Epithelial cell of proximal tubule (primary cell): ENCODE measurements around the gene KCNT1. TPM values are rescaled to one million over a fixed set of nuclear protein-coding genes. Genes with fewer than 3 reads are reported as not detected.

ENCODE experiments used
- DNase-seq: peaks from one replicate; pipeline ENCODE4 v3.0.0-alpha.2; 2011; ENCODE audit warnings: low read depth
- H3K4me3 ChIP-seq: 2 replicates; pipeline ENCODE4 v1.5.1; 2011; ENCODE audit warnings: low read depth, mild to moderate bottlenecking, low read length
- total RNA-seq: library from RNA; depleted of rRNA; stranded (reverse); fragments of >200 nt; gene quantifications from 2 replicates; pipeline ENCODE4 v1.2.3, GENCODE V29; 2015
- TF ChIP-seq, protein P1 (sequence below): conservative IDR thresholded peaks from 2 replicates; pipeline ENCODE4 v1.5.1; 2012; ENCODE audit warnings: low read depth, mild to moderate bottlenecking, low read length

KCNT1 gene
- total RNA-seq, 1 donor from 2014 or later: not detected

GRCh38 chr9:135698236-135698635 is 3.7 kb upstream of the KCNT1 start:
- TF ChIP-seq, protein P1, sequence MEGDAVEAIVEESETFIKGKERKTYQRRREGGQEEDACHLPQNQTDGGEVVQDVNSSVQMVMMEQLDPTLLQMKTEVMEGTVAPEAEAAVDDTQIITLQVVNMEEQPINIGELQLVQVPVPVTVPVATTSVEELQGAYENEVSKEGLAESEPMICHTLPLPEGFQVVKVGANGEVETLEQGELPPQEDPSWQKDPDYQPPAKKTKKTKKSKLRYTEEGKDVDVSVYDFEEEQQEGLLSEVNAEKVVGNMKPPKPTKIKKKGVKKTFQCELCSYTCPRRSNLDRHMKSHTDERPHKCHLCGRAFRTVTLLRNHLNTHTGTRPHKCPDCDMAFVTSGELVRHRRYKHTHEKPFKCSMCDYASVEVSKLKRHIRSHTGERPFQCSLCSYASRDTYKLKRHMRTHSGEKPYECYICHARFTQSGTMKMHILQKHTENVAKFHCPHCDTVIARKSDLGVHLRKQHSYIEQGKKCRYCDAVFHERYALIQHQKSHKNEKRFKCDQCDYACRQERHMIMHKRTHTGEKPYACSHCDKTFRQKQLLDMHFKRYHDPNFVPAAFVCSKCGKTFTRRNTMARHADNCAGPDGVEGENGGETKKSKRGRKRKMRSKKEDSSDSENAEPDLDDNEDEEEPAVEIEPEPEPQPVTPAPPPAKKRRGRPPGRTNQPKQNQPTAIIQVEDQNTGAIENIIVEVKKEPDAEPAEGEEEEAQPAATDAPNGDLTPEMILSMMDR: no peak
- no peak overlapping the region for H3K4me3 ChIP-seq
- no peak for DNase-seq

- H3K4me3 ChIP-seq: no peak overlapping the region
- DNase-seq: no peak
- TF ChIP-seq, protein P1: no peak
Measured at GRCh38 chr9:135698767-135699166, 3.2 kb upstream of the KCNT1 start.

DNA sequence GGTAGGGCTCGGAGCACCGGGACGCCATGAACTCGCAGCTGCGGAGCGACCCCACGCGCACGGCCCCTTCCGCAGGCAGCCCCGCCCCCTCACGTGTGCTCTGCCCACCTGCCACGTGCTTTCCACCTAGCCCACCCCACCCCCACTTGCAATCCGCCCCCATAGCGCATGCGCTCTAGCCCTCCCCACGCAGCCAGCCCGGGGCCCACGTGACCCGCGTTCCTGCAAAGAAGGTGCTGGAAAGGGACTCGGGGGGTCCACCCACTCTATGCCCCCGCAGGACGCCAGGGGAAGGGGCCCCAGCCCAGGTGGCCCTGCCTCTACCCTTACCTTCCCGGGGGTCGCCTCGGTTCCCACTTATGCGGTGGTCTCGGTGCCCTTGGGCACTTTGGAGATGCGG is 2.5 kb upstream of the KCNT1 start, which contains the start of gene SOHLH1:
TSS of gene SOHLH1 (minus strand) at position 42 of the 400 bp plus-strand sequence. CDS start at position 28, 14 bp downstream.
- H3K4me3 ChIP-seq: no peak within 1 kb of the TSS
- DNase-seq: no peak
- TF ChIP-seq, protein P1: no peak

- H3K4me3 ChIP-seq: no peak overlapping the region
- no peak for DNase-seq
- TF ChIP-seq, protein P1: no peak
Measured at GRCh38 chr9:135700525-135700924, 1.5 kb upstream of the KCNT1 start.

DNA sequence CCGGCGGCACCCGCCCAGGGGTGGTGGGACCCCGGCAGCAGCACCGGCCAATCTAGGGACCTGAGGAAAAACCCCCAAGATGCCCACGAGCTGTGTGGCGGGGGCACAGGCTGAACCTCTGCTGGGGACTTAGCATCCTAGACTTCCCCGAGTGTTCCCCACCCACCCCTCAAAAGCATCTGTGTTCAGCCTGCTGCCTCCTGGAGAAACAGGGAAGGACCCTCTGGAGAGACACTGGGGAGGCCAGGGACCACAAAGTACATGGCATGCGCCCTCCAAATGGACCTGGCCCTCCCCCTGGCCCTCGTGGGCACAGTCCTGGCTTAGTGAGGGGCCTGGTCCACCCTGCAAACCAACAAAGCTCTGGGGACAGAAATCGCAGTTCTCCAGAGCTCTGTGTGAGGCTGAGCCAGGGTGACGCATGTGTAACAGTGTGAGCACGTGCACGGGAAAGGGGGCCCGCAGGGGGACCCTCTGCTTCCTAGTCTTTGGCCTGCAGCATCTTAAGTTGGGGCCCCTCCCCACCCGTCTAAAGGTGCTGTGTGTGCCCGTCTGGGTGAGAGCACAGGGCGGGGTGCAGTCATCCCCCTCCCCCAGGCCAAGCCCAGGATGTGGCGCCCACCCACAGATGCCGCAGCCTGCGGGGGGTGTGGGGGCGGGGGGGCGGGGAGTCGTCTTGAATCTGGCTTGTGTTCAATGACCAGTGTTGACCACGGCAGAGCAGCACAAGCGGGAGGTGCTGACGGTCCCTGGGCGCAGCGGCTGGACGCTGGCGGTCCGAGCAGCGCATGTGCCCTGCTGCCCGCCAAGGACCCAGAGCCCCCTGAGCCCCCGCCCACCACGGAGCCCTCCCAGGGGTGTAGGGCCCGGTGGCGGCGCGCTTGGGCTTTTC is 672 bp upstream of the KCNT1 start:
- TF ChIP-seq, protein P1: no peak
- H3K4me3 ChIP-seq: no peak overlapping the region
- no peak for DNase-seq

DNA sequence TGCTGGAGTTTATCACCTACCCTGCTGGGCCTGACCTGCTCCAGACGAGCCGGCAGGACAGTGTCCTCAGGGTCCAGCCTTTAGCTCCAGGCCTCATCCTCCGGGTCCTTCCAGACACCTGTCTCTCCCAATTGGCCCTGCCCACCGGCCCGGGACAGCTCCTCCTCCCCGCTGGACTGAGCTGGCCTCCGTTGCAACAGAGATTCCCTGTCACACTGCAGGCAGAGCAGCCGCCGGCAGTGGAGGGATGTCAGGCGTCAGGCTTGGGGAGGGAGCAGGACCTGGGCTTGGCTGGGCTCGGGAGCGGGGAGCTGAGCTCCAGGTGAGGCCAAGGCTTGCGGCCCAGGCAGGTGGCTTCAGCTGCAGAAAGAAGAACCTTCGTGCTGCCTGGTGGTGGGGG is 1.7 kb downstream of the KCNT1 start:
- no peak overlapping the region for H3K4me3 ChIP-seq
- no peak for DNase-seq
- TF ChIP-seq, protein P1: no peak

DNA sequence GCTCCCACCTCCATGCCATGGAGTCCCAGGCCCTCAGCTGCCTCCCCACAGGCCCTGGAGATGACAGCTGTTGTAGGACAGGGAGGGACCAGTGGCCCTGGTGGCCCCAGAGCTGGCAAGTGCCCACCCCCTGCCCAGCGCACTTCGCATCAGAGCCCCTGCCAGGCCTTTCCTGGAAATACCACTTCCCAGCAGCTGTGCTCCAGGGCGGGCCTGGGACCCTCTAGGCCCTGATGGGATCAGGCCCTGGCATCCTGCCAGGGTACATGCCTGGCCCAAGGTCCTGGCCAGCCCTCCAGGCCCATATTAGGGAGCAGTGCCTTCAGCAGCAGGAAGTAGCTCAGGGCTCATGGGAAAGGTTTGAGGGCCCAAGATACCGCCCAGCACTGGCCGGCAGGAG is 2.5 kb downstream of the KCNT1 start:
- TF ChIP-seq, protein P1: no peak
- no peak for DNase-seq
- no peak overlapping the region for H3K4me3 ChIP-seq
